Non-pigmented ciliary epithelial cell (primary cell): ENCODE data around the gene COG4.

ENCODE experiments used
- DNase-seq: peaks from one replicate; pipeline ENCODE4 v3.0.0-alpha.2; 2010; ENCODE audit warnings: low read depth

COG4 gene

DNA sequence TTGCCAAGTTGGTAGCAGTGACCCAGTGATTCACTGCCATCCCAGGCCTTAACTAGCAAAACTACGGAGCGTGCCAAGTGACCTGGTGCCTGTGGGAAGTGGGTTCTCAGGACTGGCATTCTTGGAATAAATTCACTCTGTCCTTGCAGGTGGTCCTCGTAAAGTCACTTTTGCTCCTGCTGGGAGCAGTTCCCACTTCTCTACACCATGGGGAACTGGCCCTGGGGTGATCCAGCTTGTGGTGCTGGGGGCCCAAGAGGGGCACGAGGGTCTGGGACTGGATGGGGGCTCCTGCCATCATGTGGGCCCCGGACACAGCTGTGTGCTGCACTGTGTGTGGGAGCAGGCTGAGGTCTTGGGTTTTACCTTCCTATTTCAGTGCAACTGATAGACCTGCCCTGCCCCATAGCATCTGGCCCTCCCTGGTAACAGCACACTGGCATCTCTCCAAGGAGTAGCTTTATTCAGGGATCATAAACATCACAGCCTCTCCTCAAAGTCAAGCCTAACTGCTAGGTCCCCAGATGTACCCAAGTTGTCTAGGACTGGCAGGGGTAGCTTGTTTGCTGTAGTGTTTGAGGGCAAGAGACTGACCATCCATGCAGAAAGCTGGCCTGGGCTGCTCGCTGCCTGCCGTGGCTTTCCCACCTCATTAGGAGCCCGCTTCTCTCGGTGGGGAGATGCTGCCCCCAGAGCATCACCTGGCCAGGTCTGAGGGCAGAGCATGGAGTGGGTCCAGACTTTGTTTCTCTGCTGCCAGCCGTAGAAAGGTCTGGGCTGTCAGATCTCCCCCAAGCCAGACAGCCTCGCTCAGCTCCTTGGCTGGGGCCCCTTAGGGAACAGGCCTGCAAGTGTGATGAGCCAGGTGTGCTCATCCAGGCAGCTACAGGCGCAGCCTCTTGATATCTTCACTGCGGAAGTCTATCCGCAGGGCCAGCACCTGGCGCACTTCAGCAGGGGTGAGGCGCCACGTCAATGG is 42.9 kb downstream of the COG4 start:
- no peak for DNase-seq

DNA sequence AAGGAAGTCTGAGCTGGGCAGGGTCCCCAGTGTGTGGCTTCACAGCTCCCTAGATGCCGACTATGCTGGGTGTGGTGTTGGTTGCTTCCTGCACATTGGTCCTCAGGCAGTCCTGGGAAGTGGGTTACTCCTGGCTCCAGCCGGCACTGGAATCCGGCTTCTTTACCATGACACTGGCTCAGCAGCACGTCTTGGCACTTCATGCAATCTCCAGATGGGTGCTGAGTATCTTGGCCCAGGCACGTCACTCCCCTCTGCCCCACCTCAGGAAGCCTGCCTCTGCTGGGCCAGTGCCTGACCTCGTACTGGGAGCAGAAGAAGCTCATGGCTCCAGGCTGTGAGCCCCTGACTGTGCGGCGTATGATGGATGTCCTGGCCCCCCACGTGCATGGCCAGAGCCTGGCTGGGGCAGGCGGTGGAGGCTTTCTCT is 44.4 kb downstream of the COG4 start:
- no peak for DNase-seq

DNA sequence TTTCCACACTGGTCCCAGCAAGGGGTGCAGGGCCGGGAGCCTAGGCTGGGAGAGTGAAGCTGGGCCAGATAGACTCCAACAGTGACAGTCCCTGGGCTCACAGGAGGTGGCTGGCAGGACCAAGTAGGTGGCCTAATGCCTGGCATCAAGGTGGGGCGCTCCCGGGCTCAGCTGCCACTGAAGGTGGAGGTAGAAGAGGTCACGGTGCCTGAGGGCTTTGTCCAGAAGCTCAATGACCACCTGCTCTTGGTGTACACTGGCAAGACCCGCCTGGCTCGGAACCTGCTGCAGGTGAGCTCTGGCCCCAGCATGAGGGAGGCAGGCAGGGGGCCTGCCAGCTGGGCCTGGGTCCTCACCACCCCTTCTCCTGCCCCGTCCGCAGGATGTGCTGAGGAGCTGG is 45.2 kb downstream of the COG4 start:
- no peak for DNase-seq

DNA sequence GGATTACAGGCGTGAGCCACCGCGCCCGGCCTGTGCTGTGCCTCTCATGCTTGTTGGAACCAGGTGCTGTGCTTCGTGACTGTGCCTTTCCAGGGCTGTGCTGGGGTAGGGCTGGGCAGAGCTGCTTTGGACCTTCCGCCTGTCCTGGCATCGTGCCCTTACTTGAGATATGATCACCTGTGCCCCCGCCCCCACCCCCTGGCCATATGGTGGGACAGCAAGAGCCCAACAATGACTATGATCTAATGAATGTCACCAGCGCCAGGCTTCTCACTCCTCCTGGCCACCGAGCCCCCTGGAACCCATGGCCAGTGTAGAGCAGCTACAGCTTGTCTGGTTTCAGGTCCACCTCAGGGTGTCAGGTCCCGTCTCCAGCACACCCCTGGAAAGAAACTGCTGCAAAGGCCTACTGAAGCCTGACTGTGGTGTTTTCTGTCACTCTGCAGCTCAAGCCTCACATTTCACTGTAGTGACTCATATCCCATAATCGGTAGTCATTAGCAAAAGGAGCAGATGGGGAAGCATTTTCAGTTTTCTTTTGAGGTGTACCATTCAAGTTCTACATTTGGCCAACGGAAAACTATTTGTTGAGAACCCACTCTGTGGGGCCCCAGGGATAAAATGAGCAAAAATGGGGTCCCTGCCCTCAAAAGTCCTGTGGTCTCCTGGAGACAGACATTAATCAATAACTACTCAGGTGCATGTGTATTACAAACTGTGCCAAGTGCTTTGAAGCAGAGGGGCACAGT is 46.9 kb downstream of the COG4 start:
- DNase-seq, result peak; percentile 60

DNA sequence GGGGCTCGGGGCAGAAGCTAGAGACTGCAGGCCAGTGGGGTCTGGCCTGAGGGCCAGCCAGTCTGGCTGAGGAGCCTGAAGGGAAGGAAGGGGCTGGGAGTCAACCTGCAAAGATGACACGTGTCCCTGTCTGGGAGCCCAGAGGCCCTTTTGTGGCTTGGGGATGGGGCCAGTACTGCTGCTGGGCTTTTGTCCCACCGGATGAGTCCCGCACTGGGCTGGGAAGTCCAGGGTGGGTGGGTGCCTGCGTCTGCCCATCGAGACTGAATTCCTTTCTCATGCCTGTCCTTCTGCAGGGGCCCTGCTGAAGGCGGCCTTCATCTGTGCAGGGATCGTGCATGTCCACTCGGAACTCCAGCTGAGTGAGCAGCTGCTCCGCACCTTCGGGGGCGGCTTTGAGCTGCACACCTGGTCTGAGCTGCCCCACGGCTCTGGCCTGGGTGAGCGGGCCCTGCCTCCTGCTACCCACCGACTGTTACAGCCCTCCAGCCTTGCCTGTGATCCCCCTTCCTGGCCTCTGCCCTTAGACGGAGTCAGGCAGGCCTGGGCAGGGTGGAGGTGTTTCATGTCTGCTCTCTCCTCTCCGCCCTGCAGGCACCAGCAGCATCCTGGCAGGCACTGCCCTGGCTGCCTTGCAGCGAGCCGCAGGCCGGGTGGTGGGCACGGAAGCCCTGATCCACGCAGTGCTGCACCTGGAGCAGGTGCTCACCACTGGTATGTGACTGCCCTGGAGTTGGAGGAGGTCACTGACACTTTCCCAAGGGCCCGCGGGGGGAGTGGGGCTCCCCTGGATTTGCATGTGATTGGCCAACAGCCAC is 48.1 kb downstream of the COG4 start:
- no peak for DNase-seq

DNA sequence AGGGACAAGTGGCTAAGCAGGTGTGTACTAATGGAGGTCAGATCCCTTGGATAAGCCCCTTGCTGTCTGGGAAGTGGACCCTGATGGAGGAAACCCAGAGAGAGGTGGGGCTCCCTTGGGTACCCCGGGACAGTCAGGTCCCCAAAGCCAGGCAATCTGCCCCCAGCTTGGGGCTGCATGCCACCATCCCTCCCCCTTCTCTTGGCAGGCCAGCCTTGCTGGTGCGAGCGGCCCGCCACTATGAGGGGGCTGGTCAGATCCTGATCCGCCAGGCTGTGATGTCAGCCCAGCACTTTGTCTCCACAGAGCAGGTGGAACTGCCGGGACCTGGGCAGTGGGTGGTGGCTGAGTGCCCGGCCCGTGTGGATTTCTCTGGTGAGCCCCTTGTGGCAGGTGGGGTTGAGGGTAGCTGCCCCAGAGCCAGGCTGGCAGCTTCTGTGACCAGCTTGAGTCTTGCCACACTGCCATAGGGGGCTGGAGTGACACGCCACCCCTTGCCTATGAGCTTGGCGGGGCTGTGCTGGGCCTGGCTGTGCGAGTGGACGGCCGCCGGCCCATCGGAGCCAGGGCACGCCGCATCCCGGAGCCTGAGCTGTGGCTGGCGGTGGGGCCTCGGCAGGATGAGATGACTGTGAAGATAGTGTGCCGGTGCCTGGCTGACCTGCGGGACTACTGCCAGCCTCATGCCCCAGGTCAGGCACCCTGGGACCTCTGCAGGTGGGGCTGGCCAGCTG is 48.9 kb downstream of the COG4 start:
- DNase-seq, result no peak

DNA sequence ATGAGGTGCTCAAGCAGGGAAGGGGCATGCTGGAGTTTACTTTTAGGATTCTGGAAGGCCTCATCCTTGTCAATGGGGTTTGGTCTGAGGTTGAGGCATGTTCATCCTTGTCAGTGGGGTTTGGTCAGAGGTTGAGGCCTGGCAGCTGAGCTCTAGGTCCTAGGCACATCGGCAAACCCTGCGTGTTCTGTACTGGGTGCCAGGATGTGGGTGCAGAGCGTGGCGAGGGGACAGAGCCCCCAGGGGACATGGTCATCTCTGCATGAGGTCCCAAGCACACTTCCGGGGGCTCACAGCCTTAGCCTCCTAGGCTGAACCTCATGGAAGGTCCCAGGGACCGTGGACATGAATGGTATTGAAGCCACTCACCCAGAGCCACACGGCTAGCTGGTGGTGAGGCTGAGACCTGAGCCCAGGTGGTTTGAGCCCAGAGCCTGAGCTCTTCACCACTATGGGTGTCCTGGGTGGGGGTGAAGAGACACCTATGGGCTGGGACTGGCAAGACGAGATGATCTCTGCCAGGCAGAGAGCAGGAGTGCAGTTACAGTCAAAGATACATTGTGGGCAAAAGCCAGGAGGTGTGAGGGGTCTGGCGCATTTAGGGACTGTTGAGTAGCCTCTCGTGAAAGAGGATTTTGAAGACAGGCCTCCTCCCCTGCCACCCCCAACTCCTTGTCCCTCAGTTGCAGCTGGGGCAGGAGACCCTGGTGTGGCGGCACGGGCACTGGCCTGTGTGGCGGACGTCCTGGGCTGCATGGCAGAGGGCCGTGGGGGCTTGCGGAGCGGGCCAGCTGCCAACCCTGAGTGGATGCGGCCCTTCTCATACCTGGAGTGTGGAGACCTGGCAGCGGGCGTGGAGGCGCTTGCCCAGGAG is 49.7 kb downstream of the COG4 start:
- DNase-seq, result no peak

DNA sequence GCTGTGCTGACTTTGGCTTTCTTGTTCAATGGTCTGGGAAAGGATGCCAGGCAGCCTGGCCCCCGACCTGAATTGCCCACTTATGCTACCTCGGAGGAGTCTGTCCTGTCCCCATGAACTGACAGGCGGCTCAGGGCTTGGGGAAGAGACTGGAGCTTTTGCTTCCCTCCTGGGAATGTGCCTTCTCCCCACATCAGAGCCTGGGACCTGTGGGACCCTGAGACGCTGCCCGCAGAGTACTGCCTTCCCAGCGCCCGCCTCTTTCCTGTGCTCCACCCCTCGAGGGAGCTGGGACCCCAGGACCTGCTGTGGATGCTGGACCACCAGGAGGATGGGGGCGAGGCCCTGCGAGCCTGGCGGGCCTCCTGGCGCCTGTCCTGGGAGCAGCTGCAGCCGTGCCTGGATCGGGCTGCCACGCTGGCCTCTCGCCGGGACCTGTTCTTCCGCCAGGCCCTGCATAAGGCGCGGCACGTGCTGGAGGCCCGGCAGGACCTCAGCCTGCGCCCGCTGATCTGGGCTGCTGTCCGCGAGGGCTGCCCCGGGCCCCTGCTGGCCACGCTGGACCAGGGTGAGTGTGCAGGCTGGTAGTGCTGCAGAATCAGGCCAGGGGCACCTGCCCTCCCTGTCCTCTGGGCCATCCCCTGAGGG is 50.4 kb downstream of the COG4 start:
- no peak for DNase-seq

DNA sequence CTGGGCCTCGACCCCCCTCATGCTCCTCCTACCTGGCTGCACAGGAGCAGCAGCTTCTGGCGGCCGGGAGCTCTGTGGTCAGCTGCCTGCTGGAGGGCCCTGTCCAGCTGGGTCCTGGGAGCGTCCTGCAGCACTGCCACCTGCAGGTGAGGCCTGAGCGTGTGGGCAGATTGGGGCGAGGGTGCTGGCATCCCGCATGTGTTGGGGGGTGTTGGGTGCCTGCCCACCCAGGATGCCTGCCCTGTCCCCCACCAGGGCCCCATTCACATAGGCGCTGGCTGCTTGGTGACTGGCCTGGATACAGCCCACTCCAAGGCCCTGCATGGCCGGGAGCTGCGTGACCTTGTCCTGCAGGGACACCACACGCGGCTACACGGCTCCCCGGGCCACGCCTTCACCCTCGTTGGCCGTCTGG is 52.4 kb downstream of the COG4 start:
- DNase-seq, result no peak

DNA sequence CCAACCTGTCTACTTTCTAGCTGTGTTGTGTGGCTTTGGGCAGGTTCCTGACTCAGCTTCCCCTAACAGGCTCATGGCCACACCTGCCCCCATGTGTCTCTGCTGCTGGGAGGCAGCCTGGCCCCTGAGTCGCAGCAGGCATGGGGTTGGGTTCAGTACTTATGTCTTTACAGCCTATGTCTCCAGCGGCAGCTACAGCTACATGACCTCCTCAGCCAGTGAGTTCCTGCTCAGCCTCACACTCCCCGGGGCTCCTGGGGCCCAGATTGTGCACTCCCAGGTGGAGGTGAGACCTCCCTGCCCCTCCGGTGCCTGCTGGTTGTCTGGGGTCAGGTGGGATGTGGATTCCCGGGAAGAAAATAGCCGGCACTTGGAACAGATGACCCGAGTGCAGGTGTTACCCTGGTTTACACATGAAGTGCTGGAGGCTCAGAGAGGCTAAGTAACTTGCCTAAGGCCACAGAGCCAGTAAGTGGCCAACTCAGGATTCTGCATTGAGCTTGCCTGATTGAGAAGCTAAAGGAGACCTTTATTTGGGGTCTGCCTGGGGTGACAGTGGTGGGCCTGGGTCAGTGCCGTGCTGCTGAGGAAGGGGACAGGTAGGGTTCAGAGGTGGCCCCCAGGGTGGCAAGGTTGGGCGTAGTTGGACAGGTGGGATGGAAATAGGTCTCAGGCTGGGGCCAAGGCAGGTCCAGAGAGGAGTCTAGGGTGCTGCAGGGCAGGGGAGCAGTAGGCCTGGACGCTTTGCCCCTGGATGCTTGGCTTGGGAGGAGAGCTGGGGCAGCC is 53.0 kb downstream of the COG4 start:
- no peak for DNase-seq

DNA sequence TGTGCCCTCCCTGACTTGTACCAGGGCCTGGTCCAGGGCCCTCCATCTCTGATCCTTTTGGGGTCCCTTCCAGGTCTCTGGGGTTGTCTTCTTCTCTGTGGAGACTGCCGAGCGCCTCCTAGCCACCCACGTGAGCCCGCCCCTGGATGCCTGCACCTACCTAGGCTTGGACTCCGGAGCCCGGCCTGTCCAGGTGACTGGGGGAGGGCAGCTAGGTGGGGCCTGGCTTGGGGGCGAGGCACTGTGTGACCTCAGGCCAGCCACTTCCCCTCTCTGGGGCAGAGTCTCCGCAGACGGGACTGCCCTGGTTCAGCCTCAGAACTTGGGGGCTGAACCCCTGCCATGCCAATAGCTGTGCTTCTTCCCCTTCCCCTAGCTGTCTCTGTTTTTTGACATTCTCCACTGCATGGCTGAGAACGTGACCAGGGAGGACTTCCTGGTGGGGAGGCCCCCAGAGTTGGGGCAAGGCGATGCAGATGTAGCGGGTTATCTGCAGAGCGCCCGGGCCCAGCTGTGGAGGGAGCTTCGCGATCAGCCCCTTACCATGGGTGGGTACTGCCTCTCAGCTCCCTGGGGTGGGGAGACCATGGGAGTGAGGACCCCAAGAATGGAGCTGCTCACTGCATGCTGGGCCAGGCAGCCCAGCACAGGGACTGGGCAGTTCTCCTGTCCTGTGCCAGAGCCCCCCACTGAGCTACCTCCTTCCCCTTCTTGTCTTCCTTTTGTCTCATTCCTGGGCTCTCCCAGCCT is 54.4 kb downstream of the COG4 start:
- DNase-seq, result no peak

DNA sequence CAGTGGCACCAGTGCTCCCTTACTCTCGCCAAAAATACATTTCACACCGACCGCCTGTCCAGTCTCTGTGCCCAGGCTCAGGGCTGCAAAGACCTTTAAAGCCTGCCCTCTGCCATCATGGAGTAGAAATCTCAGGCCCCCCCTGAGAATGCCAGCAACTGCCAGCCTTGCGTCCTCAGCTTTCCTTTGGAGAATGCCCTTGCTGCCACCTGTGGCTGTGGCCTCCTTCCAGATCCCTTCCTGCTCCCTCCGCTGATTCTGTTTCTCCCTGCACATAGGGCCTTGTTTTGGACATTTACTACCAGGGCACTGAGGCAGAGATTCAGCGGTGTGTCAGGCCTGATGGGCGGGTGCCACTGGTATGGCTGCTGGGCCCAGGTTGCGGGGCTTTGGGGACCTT is 55.7 kb downstream of the COG4 start:
- no peak for DNase-seq

DNA sequence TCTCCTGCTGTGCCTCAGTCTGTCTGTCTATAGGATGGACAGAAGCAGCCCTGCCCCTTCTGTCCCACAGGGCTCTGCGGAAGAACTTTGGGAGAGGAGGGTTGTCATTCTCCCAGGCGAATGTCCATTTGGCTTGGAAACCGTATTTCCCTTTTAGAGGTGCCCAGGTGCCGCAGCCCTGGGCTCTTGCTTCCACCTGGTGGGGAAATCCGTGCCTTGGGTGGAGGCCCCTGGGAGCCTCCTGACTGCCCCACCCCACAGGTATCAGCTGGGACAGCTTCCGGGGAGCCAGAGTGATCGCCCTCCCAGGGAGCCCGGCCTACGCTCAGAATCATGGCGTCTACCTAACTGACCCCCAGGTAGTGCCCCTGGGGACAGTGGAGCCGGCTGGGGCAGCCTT is 56.2 kb downstream of the COG4 start:
- no peak for DNase-seq

DNA sequence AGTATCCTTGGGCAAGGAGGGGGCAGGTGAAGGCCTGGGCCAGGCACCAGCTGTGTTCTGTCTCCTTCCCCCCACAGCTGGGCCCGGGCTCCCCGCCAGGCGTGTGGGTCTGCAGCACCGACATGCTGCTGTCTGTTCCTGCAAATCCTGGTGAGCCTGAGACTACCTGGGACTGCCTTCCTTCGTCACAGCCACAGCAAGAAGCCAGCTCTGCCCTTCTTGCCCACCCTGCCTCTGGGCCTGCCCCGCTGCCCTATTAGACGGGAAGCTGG is 56.6 kb downstream of the COG4 start:
- DNase-seq, result no peak

DNA sequence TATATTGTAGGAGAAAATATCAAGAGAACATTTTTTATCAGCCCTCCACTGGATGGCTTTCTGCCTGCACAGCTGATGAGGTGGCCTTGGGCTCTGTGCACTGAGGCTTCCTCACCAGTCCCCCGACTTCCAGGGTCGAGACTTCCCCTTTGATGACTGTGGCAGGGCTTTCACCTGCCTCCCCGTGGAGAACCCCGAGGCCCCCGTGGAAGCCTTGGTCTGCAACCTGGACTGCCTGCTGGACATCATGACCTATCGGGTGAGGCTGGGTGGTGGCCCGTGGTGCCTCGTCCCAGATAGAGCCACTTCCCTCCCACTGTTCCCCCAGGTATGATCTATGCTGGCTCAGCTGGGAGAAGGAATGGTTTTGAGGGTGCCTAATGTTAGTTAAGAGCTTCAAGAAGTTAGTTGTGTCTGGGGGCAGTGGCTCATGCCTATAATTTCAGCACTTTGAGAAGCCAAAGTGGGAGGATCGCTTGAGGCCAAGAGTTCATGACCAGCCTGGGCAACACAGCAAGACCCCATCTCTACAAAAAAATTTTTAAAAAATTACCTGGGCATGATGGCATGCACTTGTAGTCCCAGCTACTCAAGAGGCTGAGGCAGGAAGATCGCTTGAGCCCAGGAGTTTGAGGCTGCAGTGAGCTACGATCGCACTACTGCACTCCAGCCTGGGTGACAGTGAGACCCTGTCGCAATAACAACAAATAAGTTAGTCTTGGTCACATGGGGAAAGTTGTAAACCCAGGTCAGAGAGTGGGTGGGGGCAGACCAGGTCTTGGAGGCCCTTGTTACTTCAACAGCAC is 57.2 kb downstream of the COG4 start:
- no peak for DNase-seq

DNA sequence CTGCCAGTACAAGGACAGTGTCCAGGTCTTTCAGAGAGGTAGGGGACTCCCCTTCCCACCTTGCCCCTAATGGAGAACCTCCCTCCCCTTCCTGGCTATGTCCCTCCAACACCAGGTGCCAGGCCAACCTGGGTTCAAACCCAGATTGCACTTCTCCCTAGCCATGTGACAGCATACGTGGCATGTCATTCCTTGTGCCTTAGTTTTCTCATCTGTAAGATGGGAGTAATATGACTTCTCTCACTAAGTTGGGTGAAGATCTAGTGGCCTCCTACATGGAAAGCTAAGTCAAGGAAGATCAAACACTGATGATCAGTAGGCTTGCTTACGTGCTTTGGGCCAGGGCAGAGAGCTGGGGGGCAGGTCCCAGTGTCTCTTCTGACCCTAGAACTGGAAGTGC is 60.1 kb downstream of the COG4 start:
- DNase-seq, result no peak

DNA sequence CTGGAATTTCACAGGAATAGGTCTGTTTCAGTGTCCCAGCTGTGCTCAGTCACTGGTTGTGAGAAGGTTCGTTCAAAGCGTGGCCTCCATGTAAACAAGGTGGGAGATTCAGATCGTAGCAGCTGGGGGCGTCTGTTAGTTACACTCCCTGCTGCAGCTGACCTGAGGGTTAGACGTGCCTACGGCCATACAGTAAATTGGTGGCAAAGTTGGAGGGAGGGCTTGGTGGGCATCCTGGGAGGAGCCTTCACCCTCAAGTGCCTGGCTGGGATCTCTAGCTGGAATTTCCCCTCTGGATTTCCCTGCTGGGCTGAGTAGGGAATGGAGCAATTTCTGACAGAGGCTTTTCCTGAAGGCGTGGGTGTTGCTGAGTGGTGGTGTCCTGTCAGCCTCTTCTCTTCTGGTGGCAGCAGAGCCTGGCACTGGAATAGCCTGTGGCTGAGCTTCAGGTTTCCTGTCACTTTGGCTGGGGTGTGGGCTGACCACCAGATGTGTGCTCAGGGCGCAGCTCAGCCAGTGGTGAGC is 62.6 kb downstream of the COG4 start:
- no peak for DNase-seq
